DOHH2 (cell line): ENCODE measurements around the gene CCDC120.

Experiments used
- EZH2phosphoT487 ChIP-seq: fragments of 200-600 bp; sonication (generic); IDR thresholded peaks from 2 replicates; pipeline ENCODE4 v1.6.1; 2017; ENCODE audit warnings: borderline replicate concordance, mild to moderate bottlenecking, antibody characterized with exemption, low read length, moderate library complexity, mixed read lengths
- TF ChIP-seq, protein P1 (sequence below): fragments of 200-600 bp; sonication (generic); IDR thresholded peaks from one replicate; pipeline ENCODE4 v1.5.1; 2014; ENCODE audit warnings: antibody characterized with exemption, mild to moderate bottlenecking, low read depth, low read length; ENCODE audit not compliant: poor library complexity, severe bottlenecking

DNA sequence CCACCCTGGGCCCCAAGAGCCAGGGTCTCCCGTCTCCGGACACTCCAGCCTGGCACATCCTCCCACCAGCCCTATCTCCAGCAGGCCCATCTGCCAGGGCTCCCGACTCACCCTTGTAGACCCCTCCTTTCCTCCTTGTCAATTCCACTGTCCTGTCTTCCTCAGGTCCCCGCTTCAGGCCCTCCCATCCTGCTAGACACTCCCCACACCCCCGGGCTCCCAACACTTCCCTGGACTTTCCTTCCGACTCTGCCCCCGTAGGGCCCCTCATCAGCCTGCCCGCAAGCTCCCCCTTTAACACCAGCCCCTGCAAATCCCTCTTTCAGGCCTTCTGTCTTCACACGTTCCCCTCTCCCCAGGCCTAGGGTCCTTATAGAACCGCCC, 13.9 kb downstream of the CCDC120 start:
- TF ChIP-seq, protein P1, sequence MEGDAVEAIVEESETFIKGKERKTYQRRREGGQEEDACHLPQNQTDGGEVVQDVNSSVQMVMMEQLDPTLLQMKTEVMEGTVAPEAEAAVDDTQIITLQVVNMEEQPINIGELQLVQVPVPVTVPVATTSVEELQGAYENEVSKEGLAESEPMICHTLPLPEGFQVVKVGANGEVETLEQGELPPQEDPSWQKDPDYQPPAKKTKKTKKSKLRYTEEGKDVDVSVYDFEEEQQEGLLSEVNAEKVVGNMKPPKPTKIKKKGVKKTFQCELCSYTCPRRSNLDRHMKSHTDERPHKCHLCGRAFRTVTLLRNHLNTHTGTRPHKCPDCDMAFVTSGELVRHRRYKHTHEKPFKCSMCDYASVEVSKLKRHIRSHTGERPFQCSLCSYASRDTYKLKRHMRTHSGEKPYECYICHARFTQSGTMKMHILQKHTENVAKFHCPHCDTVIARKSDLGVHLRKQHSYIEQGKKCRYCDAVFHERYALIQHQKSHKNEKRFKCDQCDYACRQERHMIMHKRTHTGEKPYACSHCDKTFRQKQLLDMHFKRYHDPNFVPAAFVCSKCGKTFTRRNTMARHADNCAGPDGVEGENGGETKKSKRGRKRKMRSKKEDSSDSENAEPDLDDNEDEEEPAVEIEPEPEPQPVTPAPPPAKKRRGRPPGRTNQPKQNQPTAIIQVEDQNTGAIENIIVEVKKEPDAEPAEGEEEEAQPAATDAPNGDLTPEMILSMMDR: no peak
- TF ChIP-seq EZH2phosphoT487: no peak
